OCI-LY7 (cell line): Measurements from ENCODE around the gene TSHZ2. TPM values are rescaled to one million over a fixed set of nuclear protein-coding genes. Genes with fewer than 3 reads are reported as not detected.

Source experiments
- BruUV-seq: library from RNA; stranded (reverse); fragments of 400-500 nt; replicated peaks from 2 replicates; lab custom pipeline; 2021; lab: Mats Ljungman, UMichigan
- CTCF ChIA-PET: fragments of 300-600 bp; sonication (Branson Sonifier 250); formaldehyde crosslinking; loops from one replicate; lab custom pipeline; 2022; ENCODE audit warnings: antibody characterized with exemption; ENCODE audit not compliant: unreplicated experiment; lab: Charles Lee
- POLR2A ChIA-PET: fragments of 300-600 bp; sonication (Branson Sonifier 250); formaldehyde crosslinking; loops from one replicate; lab custom pipeline; 2022; ENCODE audit warnings: antibody characterized with exemption; lab: Charles Lee
- DNase-seq: peaks from one replicate; pipeline ENCODE4 v3.0.0-alpha.2; 2015; ENCODE audit warnings: low spot score
- H2AFZ ChIP-seq: fragments of 200-600 bp; sonication (generic), shearing (Covaris generic); 2 replicates; pipeline ENCODE4 v1.6.1; 2014; ENCODE audit warnings: mild to moderate bottlenecking, antibody characterized with exemption, low read length, moderate library complexity
- H3K27ac ChIP-seq: fragments of 200-600 bp; sonication (generic); 2 replicates; pipeline ENCODE4 v1.5.1; 2014; ENCODE audit warnings: mixed run types, low read depth, mild to moderate bottlenecking, moderate library complexity, low read length, inconsistent platforms; ENCODE audit not compliant: poor library complexity, severe bottlenecking
- H3K36me3 ChIP-seq: fragments of 200-600 bp; sonication (generic); 2 replicates; pipeline ENCODE4 v1.6.1; 2014; ENCODE audit warnings: mild to moderate bottlenecking, antibody characterized with exemption, low read length, moderate library complexity, mixed read lengths; ENCODE audit not compliant: insufficient read depth
- H3K4me1 ChIP-seq: fragments of 200-600 bp; sonication (generic); 2 replicates; pipeline ENCODE4 v1.5.1; 2014; ENCODE audit warnings: mild to moderate bottlenecking, low read length; ENCODE audit not compliant: insufficient read depth, poor library complexity, severe bottlenecking
- H3K4me2 ChIP-seq: fragments of 200-600 bp; sonication (generic); 2 replicates; pipeline ENCODE4 v1.6.1; 2014; ENCODE audit warnings: mild to moderate bottlenecking, low read length
- H3K4me3 ChIP-seq: fragments of 200-600 bp; sonication (generic); 2 replicates; pipeline ENCODE4 v1.5.1; 2014; ENCODE audit warnings: mild to moderate bottlenecking, low read depth, low read length; ENCODE audit not compliant: poor library complexity, severe bottlenecking
- H3K79me2 ChIP-seq: fragments of 200-600 bp; sonication (generic); 2 replicates; pipeline ENCODE4 v1.6.1; 2016; ENCODE audit warnings: low read depth, mild to moderate bottlenecking, low read length, moderate library complexity, mixed read lengths; ENCODE audit not compliant: insufficient read depth
- H3K9me2 ChIP-seq: fragments of 200-600 bp; sonication (generic); 2 replicates; pipeline ENCODE4 v1.6.1; 2016; ENCODE audit warnings: mild to moderate bottlenecking, low read length, mixed read lengths; ENCODE audit not compliant: insufficient read depth
- H3K9me3 ChIP-seq: fragments of 200-600 bp; sonication (generic); 2 replicates; pipeline ENCODE4 v1.6.1; 2014; ENCODE audit warnings: mild to moderate bottlenecking, mixed run types, low read length, mixed read lengths
- H4K20me1 ChIP-seq: fragments of 200-600 bp; sonication (generic); 2 replicates; pipeline ENCODE4 v1.6.1; 2014; ENCODE audit warnings: mild to moderate bottlenecking, antibody characterized with exemption, low read length, moderate library complexity, mixed read lengths; ENCODE audit not compliant: insufficient read depth
- EZH2phosphoT487 ChIP-seq: fragments of 200-600 bp; sonication (generic); IDR thresholded peaks from 2 replicates; pipeline ENCODE4 v1.6.1; 2018; ENCODE audit warnings: low read depth, borderline replicate concordance, mild to moderate bottlenecking, mixed run types, antibody characterized with exemption, low read length, moderate library complexity, mixed read lengths
- intact Hi-C: fragments of 100-400 bp; cut with micrococcal nuclease; formaldehyde crosslinking; loops from one replicate; pipeline ENCODE4 v1.10.0; 2022; ENCODE audit not compliant: unreplicated experiment
- total RNA-seq, 2 experiments: library from RNA; depleted of rRNA in 1 of 2; stranded (reverse); fragments of >200 nt in 1 of 2; shearing (Covaris generic) in 1 of 2; gene quantifications; 2 replicates each; pipeline ENCODE4 v1.2.3, GENCODE V29; 2014 to 2022
- TF ChIP-seq, protein P1 (sequence below): fragments of 200-600 bp; sonication (generic); conservative IDR thresholded peaks from 2 replicates; pipeline ENCODE4 v1.5.1; 2014; ENCODE audit warnings: mild to moderate bottlenecking, antibody characterized with exemption, low read length, moderate library complexity, mixed read lengths

TSHZ2 gene
- total RNA-seq, 2 experiments from 2014 or later, result not detected

DNA sequence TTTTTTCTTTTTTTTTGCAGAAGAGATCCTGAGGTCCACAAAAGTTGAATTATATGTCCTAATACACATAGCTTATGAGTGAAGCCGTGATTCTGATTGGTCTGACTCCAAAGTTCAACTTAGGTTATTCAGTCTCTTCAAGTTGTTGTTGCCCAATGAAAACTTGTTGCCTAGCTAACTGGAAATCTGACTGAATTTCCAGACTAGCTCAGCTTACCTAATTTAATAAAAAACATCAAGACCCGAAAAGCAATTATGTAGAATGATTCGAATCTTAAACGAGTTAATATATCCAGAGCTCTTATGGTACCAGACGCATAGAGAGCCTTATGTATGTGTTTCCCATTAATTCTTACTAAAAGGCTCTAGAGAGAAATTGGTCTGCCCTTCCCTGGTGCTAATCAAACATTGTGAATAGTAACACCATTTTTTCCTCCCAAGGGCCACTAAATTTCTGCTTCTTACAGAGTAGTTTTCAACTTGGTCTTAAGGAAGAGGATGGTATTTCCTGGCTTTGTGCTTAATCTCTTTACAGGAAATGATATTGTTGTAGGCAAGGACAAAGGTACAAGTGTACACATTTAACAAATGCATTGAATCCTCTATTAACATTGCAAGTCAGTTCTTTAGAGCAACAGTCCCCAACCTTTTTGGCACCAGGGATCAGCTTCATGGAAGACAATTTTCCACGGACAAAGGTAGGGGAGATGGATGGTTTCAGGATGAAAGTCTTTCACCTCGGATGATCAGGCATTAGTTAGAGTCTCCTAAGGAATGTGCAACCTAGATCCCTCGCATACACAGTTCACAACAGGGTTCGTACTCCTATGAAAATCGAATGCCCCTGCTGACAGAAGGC lies 107.9 kb downstream of the TSHZ2 start:
- Histone ChIP-seq H3K9me2 (no peaks in the 10 kb centered on the region), H3K4me3 (no peak overlapping the region), H4K20me1 (no peaks in the 10 kb centered on the region), H3K4me2 (no peak overlapping the region), H3K4me1 (peaks cover 16% of the 10 kb centered on the region), H3K79me2 (no peaks in the 10 kb centered on the region), H3K9me3 (no peaks in the 10 kb centered on the region), H3K36me3 (no peaks in the 10 kb centered on the region), H2AFZ (no peak overlapping the region; the same call in 1 of the 2 replicates), H3K27ac (no peak overlapping the region)
- ChIA-PET POLR2A (interaction anchor here (0.6 to 1.7 kb wide), 9 partner anchors 9 to 603 kb away, joined by 3 to 12 read pairs (median 3); no protein-coding TSS in a partner anchor), CTCF (no interaction called here)
- intact Hi-C loops, result no loop called here
- no peak for TF ChIP-seq EZH2phosphoT487
- TF ChIP-seq, protein P1, sequence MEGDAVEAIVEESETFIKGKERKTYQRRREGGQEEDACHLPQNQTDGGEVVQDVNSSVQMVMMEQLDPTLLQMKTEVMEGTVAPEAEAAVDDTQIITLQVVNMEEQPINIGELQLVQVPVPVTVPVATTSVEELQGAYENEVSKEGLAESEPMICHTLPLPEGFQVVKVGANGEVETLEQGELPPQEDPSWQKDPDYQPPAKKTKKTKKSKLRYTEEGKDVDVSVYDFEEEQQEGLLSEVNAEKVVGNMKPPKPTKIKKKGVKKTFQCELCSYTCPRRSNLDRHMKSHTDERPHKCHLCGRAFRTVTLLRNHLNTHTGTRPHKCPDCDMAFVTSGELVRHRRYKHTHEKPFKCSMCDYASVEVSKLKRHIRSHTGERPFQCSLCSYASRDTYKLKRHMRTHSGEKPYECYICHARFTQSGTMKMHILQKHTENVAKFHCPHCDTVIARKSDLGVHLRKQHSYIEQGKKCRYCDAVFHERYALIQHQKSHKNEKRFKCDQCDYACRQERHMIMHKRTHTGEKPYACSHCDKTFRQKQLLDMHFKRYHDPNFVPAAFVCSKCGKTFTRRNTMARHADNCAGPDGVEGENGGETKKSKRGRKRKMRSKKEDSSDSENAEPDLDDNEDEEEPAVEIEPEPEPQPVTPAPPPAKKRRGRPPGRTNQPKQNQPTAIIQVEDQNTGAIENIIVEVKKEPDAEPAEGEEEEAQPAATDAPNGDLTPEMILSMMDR, result no peak
- no TSS peak for BruUV-seq
- DNase-seq, result no peak

DNA sequence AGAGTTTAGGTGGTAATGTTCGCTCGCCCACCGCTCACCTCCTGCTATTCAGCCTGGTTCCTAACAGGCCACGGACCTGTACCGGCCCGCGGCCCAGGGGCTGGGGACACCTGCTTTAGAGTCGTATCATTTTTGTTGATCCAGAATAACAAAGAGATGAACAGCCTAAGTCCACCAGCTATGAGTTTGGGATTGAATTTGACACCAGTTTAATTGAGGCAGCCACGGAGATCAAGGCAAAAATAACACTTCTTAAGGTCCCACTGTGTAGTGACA lies 108.5 kb downstream of the TSHZ2 start:
- ChIA-PET CTCF (no interaction called here), POLR2A (interaction anchor here (0.6 to 1.7 kb wide), 5 partner anchors 8 to 78 kb away, joined by 3 to 12 read pairs (median 5); no protein-coding TSS in a partner anchor)
- no peaks in the 10 kb centered on the region for H3K9me2 ChIP-seq
- H3K4me3 ChIP-seq, result no peak overlapping the region
- no TSS peak for BruUV-seq
- H4K20me1 ChIP-seq, result no peaks in the 10 kb centered on the region
- no peaks in the 10 kb centered on the region for H3K36me3 ChIP-seq
- peaks cover 21% of the 10 kb centered on the region for H3K4me1 ChIP-seq
- no peaks in the 10 kb centered on the region for H3K9me3 ChIP-seq
- intact Hi-C loops, result no loop called here
- no peak overlapping the region for H3K27ac ChIP-seq
- peak overlapping the region; percentile 80; the same call in 1 of the 2 replicates for H2AFZ ChIP-seq
- H3K79me2 ChIP-seq, result no peaks in the 10 kb centered on the region
- no peak for TF ChIP-seq EZH2phosphoT487
- TF ChIP-seq, protein P1, result no peak
- no peak overlapping the region for H3K4me2 ChIP-seq
- no peak for DNase-seq
